HEK293 (cell line): Measurements from ENCODE around the gene ACER3.

Source experiments
- YY1 ChIP-seq: fragments of 450-650 bp; formaldehyde crosslinking; IDR thresholded peaks from 2 replicates; pipeline ENCODE4 v1.5.1; 2018; ENCODE audit warnings: missing biosample characterization, missing genetic modification characterization
- ZNF24 ChIP-seq: fragments of 450-650 bp; formaldehyde crosslinking; IDR thresholded peaks from 2 replicates; pipeline ENCODE4 v1.5.1; 2016; ENCODE audit warnings: missing biosample characterization, missing genetic modification characterization
- ZNF274 ChIP-seq, 2 experiments: fragments of 200-500 bp in 1 of 2; fragments of 450-650 bp in 1 of 2; sonication (Bioruptor generic) in 1 of 2; formaldehyde crosslinking in 1 of 2; IDR thresholded peaks; 2 replicates each; pipeline versions ENCODE4 v1.5.1 to v1.6.1; 2014 to 2016; ENCODE audit warnings: borderline replicate concordance in 1 of 2, inconsistent platforms in 1 of 2, low read length in 1 of 2, missing biosample characterization in 1 of 2, missing genetic modification characterization in 1 of 2
- ZNF324 ChIP-seq: fragments of 450-650 bp; formaldehyde crosslinking; IDR thresholded peaks from 2 replicates; pipeline ENCODE4 v1.5.1; 2016; ENCODE audit warnings: missing biosample characterization, missing genetic modification characterization
- ZNF48 ChIP-seq: fragments of 450-650 bp; formaldehyde crosslinking; IDR thresholded peaks from 2 replicates; pipeline ENCODE4 v1.5.1; 2016; ENCODE audit warnings: missing biosample characterization, missing genetic modification characterization
- ZNF610 ChIP-seq: fragments of 450-650 bp; formaldehyde crosslinking; IDR thresholded peaks from 2 replicates; pipeline ENCODE4 v1.5.1; 2016; ENCODE audit warnings: missing biosample characterization, missing genetic modification characterization, borderline replicate concordance
- ZNF707 ChIP-seq: fragments of 450-650 bp; formaldehyde crosslinking; IDR thresholded peaks from 2 replicates; pipeline ENCODE4 v1.5.1; 2016; ENCODE audit warnings: missing biosample characterization, missing genetic modification characterization
- TF ChIP-seq, protein P1 (sequence below): fragments of 450-650 bp; formaldehyde crosslinking; IDR thresholded peaks from 2 replicates; pipeline ENCODE4 v1.5.1; 2016; ENCODE audit warnings: missing biosample characterization, missing genetic modification characterization
- TF ChIP-seq, protein P2 (sequence below): fragments of 450-650 bp; formaldehyde crosslinking; IDR thresholded peaks from 2 replicates; pipeline ENCODE4 v1.5.1; 2016; ENCODE audit warnings: missing biosample characterization, missing genetic modification characterization
- TF ChIP-seq, protein P3 (sequence below): fragments of 450-650 bp; formaldehyde crosslinking; IDR thresholded peaks from 2 replicates; pipeline ENCODE4 v1.5.1; 2016; ENCODE audit warnings: missing biosample characterization, missing genetic modification characterization, borderline replicate concordance
- TF ChIP-seq, protein P4 (sequence below): fragments of 450-650 bp; formaldehyde crosslinking; IDR thresholded peaks from 2 replicates; pipeline ENCODE4 v1.5.1; 2016; ENCODE audit warnings: missing biosample characterization, missing genetic modification characterization

DNA sequence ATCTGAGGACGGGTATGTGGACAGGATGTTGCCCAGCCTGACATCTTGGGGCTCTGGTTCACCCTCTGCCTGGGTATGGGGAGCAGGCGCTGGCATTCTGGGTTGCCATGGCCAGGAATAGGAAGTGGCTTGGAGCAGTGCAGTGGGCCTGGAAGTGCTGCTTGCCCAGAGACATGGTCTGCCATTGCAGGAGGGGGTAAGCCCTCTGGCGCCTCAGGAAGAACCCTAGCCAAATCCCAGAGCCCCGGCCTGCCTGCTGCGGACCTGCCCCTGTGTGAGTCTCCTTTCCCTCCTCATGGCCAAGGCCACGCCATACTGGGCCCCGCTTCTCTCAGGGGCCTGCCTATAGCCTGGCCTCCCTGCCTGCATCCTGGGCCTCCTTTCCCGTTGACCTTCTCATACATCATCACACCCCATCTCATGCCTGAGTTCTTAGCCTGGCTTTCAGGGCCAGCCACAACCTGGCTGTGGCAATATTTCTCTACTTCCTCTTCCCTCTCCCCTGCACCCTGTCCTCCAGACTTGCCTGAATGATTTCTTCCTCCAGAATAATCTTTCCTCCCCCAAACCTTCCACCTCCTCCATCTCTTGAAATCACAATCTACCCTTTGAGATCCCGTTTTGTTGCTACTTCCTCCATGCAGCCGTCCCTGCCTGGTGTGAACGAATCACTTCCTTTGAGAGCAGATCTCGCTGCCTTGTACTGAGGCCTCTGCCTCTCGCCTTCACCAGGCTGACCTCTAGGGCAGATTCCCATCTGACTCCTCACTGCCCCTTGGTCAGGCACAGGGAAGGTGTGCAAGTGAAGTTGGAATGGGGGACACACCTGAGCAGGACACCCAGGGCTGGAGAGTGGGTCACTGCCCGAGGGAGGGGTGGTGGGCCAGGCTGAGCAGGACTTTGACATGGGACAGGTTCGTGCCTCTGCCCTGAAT lies 211.2 kb downstream of the ACER3 start:
- TF ChIP-seq, protein P1, sequence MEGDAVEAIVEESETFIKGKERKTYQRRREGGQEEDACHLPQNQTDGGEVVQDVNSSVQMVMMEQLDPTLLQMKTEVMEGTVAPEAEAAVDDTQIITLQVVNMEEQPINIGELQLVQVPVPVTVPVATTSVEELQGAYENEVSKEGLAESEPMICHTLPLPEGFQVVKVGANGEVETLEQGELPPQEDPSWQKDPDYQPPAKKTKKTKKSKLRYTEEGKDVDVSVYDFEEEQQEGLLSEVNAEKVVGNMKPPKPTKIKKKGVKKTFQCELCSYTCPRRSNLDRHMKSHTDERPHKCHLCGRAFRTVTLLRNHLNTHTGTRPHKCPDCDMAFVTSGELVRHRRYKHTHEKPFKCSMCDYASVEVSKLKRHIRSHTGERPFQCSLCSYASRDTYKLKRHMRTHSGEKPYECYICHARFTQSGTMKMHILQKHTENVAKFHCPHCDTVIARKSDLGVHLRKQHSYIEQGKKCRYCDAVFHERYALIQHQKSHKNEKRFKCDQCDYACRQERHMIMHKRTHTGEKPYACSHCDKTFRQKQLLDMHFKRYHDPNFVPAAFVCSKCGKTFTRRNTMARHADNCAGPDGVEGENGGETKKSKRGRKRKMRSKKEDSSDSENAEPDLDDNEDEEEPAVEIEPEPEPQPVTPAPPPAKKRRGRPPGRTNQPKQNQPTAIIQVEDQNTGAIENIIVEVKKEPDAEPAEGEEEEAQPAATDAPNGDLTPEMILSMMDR (tag by site-specific recombination) = no peak
- TF ChIP-seq ZNF610 (tag by site-specific recombination) (no peak), ZNF324 (no peak), ZNF274 (IDR thresholded peaks at IDR 0.05; ENCODE audit: low read length) (no peak), ZNF274 (tag by site-specific recombination; IDR thresholded peaks at IDR 0.05; ENCODE audit: borderline replicate concordance) (no peak), YY1 (tag by site-specific recombination) (no peak), ZNF707 (tag by site-specific recombination) (no peak), ZNF48 (no peak), ZNF24 (tag by site-specific recombination) (no peak)
- TF ChIP-seq, protein P2, sequence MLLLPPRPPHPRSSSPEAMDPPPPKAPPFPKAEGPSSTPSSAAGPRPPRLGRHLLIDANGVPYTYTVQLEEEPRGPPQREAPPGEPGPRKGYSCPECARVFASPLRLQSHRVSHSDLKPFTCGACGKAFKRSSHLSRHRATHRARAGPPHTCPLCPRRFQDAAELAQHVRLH (tag by site-specific recombination) = no peak
- TF ChIP-seq, protein P3, sequence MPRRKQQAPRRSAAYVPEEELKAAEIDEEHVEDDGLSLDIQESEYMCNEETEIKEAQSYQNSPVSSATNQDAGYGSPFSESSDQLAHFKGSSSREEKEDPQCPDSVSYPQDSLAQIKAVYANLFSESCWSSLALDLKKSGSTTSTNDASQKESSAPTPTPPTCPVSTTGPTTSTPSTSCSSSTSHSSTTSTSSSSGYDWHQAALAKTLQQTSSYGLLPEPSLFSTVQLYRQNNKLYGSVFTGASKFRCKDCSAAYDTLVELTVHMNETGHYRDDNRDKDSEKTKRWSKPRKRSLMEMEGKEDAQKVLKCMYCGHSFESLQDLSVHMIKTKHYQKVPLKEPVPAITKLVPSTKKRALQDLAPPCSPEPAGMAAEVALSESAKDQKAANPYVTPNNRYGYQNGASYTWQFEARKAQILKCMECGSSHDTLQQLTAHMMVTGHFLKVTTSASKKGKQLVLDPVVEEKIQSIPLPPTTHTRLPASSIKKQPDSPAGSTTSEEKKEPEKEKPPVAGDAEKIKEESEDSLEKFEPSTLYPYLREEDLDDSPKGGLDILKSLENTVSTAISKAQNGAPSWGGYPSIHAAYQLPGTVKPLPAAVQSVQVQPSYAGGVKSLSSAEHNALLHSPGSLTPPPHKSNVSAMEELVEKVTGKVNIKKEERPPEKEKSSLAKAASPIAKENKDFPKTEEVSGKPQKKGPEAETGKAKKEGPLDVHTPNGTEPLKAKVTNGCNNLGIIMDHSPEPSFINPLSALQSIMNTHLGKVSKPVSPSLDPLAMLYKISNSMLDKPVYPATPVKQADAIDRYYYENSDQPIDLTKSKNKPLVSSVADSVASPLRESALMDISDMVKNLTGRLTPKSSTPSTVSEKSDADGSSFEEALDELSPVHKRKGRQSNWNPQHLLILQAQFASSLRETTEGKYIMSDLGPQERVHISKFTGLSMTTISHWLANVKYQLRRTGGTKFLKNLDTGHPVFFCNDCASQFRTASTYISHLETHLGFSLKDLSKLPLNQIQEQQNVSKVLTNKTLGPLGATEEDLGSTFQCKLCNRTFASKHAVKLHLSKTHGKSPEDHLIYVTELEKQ (tag by site-specific recombination) = no peak
- TF ChIP-seq, protein P4, sequence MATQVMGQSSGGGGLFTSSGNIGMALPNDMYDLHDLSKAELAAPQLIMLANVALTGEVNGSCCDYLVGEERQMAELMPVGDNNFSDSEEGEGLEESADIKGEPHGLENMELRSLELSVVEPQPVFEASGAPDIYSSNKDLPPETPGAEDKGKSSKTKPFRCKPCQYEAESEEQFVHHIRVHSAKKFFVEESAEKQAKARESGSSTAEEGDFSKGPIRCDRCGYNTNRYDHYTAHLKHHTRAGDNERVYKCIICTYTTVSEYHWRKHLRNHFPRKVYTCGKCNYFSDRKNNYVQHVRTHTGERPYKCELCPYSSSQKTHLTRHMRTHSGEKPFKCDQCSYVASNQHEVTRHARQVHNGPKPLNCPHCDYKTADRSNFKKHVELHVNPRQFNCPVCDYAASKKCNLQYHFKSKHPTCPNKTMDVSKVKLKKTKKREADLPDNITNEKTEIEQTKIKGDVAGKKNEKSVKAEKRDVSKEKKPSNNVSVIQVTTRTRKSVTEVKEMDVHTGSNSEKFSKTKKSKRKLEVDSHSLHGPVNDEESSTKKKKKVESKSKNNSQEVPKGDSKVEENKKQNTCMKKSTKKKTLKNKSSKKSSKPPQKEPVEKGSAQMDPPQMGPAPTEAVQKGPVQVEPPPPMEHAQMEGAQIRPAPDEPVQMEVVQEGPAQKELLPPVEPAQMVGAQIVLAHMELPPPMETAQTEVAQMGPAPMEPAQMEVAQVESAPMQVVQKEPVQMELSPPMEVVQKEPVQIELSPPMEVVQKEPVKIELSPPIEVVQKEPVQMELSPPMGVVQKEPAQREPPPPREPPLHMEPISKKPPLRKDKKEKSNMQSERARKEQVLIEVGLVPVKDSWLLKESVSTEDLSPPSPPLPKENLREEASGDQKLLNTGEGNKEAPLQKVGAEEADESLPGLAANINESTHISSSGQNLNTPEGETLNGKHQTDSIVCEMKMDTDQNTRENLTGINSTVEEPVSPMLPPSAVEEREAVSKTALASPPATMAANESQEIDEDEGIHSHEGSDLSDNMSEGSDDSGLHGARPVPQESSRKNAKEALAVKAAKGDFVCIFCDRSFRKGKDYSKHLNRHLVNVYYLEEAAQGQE = no peak
